ENCODE data around the gene ZNF621.
A peak's percentile ranks its signal among the peaks of the same experiment; 100 is the strongest.

Gene ZNF621

GRCh38 chr3:40574050-40574449, 49.3 kb downstream of the ZNF621 start:
- FAIRE-seq (no peak), DNase-seq (ENCODE audit: insufficient read length, low spot score) (no peak)
- TF ChIP-seq POLR2A (IDR thresholded peaks at IDR 0.05; ENCODE audit: low read depth, low read length), result no peak

DNA sequence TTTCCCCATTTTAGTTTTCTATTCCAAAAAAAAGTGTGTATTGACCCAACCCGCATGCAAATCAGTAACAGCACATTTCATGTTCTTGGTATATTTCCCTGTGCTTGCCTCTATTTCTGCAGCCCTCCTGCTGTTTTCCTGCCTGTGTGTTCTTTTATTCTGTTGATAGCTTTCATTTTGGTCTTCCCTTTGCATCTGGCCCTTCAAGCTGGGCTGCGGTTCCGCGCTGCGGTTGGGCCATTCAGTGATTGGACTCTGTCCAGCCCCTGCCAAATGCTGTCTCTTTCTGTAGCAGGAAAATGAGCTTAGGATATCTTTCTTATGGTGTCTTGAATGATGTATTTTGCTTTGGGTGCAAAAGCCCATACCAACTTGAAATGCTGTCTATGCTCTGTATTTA, 49.9 kb downstream of the ZNF621 start:
- no peak for TF ChIP-seq POLR2A (IDR thresholded peaks at IDR 0.05; ENCODE audit: low read depth, low read length)
- no peak for FAIRE-seq
- DNase-seq (ENCODE audit: insufficient read length, low spot score), result no peak

DNA sequence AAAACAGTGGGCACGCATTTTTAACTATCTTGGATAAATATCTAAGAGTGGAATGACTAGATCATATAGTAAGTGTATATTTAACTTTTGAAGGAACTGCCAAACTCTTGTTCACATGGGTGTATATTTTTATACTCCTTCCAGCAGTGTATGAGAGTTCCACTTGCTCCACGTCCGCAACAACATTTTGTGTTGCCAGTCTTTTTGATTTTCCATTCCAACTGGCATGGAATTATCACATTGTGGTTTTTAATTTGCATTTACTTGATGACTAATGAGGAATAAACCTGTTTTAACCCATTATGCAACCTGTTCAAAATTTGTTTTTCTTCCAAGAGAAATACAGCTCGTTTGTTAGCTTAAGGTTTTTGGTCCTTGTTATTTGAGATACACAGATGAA, 51.6 kb downstream of the ZNF621 start:
- DNase-seq (ENCODE audit: insufficient read length, low spot score), result no peak
- no peak for FAIRE-seq
- TF ChIP-seq POLR2A (IDR thresholded peaks at IDR 0.05; ENCODE audit: low read depth, low read length), result no peak

GRCh38 chr3:40580494-40581091, 55.8 kb downstream of the ZNF621 start:
- peak; percentile 83 for FAIRE-seq

GRCh38 chr3:40581166-40581565, 56.4 kb downstream of the ZNF621 start:
- FAIRE-seq, result no peak

More at GRCh38 chr3:40580494-40581091, 55.8 kb downstream of the ZNF621 start:
- DNase-seq (ENCODE audit: insufficient read length, low spot score), result peak; percentile 55
- TF ChIP-seq POLR2A (IDR thresholded peaks at IDR 0.05; ENCODE audit: low read depth, low read length), result no peak

GRCh38 chr3:40582401-40583027, 57.8 kb downstream of the ZNF621 start:
- FAIRE-seq, result no peak
- TF ChIP-seq POLR2A (IDR thresholded peaks at IDR 0.05; ENCODE audit: low read depth, low read length), result no peak
- no peak for DNase-seq (ENCODE audit: insufficient read length, low spot score)

More at GRCh38 chr3:40581166-40581565, 56.4 kb downstream of the ZNF621 start:
- no peak for TF ChIP-seq POLR2A (IDR thresholded peaks at IDR 0.05; ENCODE audit: low read depth, low read length)
- no peak for DNase-seq (ENCODE audit: insufficient read length, low spot score)

DNA sequence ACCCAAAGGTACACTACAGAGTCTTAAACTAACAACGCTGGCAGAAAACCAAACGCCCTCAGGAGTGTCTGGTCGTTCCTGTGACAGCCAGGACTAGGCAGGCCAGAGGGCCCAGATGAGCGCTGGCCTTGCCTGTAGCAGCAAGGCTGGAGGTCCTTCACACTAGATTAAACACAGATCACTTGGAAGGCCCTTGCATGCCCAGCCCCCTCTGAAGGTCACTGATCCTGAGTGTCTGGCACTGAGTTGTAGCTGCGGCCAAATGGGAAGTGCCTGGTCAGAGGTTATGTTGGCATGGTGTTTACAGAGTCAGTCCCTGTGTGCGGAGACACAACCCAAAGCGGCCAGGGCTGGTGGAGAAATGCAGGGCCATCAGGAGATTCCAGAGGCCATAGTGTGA, 58.9 kb downstream of the ZNF621 start:
- FAIRE-seq (no peak), DNase-seq (ENCODE audit: insufficient read length, low spot score) (no peak)
- TF ChIP-seq POLR2A (IDR thresholded peaks at IDR 0.05; ENCODE audit: low read depth, low read length), result no peak

GRCh38 chr3:40584625-40585189, 59.9 kb downstream of the ZNF621 start:
- no peak for TF ChIP-seq POLR2A (IDR thresholded peaks at IDR 0.05; ENCODE audit: low read depth, low read length)
- FAIRE-seq, result no peak

GRCh38 chr3:40585381-40586016, 60.7 kb downstream of the ZNF621 start:
- FAIRE-seq (no peak), DNase-seq (ENCODE audit: insufficient read length, low spot score) (no peak)
- TF ChIP-seq POLR2A (IDR thresholded peaks at IDR 0.05; ENCODE audit: low read depth, low read length), result no peak

More at GRCh38 chr3:40584625-40585189, 59.9 kb downstream of the ZNF621 start:
- peak; percentile 64 for DNase-seq (ENCODE audit: insufficient read length, low spot score)

- TF ChIP-seq POLR2A (IDR thresholded peaks at IDR 0.05; ENCODE audit: low read depth, low read length), result no peak
- no peak for DNase-seq (ENCODE audit: insufficient read length, low spot score)
- no peak for FAIRE-seq
Observed at GRCh38 chr3:40586901-40587300, 62.1 kb downstream of the ZNF621 start.

GRCh38 chr3:40588406-40588805, 63.6 kb downstream of the ZNF621 start:
- FAIRE-seq (no peak), DNase-seq (ENCODE audit: insufficient read length, low spot score) (no peak)
- no peak for TF ChIP-seq POLR2A (IDR thresholded peaks at IDR 0.05; ENCODE audit: low read depth, low read length)
